Left ventricle myocardium inferior (tissue), 1 donor: ENCODE results near the gene CYS1. TPM values are rescaled to one million over a fixed set of nuclear protein-coding genes. Genes with fewer than 3 reads are reported as not detected.
"Not testable (repeated sequence)": the region's sequence is repeated elsewhere in the genome, so short reads cannot be mapped to it uniquely, and the experiment has no call there.

Experiments
- DNase-seq: peaks from one replicate; pipeline ENCODE4 v3.0.0-alpha.2; 2020
- H3K27ac ChIP-seq: fragments of 200-600 bp; replicated peaks from 2 replicates; pipeline ENCODE4 v1.8.0; 2021
- H3K27me3 ChIP-seq: fragments of 200-600 bp; 2 replicates; pipeline ENCODE4 v1.8.0; 2021; ENCODE audit warnings: low read depth
- H3K36me3 ChIP-seq: fragments of 200-600 bp; 2 replicates; pipeline ENCODE4 v1.8.0; 2021
- H3K4me1 ChIP-seq: fragments of 200-600 bp; 2 replicates; pipeline ENCODE4 v1.8.0; 2021
- H3K4me3 ChIP-seq: fragments of 200-600 bp; 2 replicates; pipeline ENCODE4 v1.8.0; 2021; ENCODE audit warnings: mild to moderate bottlenecking, moderate library complexity
- H3K9me3 ChIP-seq: fragments of 200-600 bp; replicated peaks from 2 replicates; pipeline ENCODE4 v1.8.0; 2021
- intact Hi-C: fragments of 100-400 bp; cut with micrococcal nuclease; formaldehyde crosslinking; loops from one replicate; pipeline ENCODE4 v1.11.0; 2022
- total RNA-seq: library from RNA; stranded (reverse); fragmentation: NEBNext Ultra II Directional; extraction: Animal tissue kit (Norgen Biotek cat#: 25700); gene quantifications from one replicate; pipeline ENCODE4 v1.2.1, GENCODE V29; 2021
- TF ChIP-seq, protein P1 (sequence below): fragments of 200-600 bp; IDR thresholded peaks from 2 replicates; pipeline ENCODE4 v1.8.0; 2021; ENCODE audit warnings: antibody characterized with exemption, mild to moderate bottlenecking, borderline replicate concordance
- donor health status: DM: no; HTN: yes; CAD: no; lungs with severe emphysema.

The CYS1 gene
- total RNA-seq, 1 donor from 2014 or later, result 3.3 TPM

DNA sequence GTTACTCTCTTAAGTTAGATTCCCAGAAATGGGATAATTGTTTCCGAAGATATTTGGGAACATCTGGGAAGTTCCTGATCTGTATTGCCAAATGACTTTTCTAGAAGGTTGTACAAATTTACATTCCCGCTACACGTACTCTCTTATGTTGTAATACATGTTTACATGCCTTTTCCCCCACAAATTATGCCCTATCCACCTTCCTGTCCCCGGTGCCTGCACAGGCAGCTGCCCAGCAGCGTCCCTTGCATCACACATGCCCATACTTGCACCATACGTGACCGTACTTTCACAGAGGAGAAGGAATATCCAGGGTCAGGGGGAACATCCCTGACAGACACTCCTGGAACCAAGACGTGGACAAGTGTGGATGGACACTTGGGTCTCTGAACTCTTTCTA is 61.0 kb downstream of the CYS1 start:
- TF ChIP-seq, protein P1, sequence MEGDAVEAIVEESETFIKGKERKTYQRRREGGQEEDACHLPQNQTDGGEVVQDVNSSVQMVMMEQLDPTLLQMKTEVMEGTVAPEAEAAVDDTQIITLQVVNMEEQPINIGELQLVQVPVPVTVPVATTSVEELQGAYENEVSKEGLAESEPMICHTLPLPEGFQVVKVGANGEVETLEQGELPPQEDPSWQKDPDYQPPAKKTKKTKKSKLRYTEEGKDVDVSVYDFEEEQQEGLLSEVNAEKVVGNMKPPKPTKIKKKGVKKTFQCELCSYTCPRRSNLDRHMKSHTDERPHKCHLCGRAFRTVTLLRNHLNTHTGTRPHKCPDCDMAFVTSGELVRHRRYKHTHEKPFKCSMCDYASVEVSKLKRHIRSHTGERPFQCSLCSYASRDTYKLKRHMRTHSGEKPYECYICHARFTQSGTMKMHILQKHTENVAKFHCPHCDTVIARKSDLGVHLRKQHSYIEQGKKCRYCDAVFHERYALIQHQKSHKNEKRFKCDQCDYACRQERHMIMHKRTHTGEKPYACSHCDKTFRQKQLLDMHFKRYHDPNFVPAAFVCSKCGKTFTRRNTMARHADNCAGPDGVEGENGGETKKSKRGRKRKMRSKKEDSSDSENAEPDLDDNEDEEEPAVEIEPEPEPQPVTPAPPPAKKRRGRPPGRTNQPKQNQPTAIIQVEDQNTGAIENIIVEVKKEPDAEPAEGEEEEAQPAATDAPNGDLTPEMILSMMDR, result no peak
- Histone ChIP-seq H3K36me3 (no peaks in the 10 kb centered on the region), H3K9me3 (peaks cover 15% of the 10 kb centered on the region), H3K27ac (no peak overlapping the region), H3K4me1 (no peaks in the 10 kb centered on the region), H3K27me3 (no peaks in the 10 kb centered on the region), H3K4me3 (no peak overlapping the region)
- intact Hi-C loops, result no loop called here
- no peak for DNase-seq

DNA sequence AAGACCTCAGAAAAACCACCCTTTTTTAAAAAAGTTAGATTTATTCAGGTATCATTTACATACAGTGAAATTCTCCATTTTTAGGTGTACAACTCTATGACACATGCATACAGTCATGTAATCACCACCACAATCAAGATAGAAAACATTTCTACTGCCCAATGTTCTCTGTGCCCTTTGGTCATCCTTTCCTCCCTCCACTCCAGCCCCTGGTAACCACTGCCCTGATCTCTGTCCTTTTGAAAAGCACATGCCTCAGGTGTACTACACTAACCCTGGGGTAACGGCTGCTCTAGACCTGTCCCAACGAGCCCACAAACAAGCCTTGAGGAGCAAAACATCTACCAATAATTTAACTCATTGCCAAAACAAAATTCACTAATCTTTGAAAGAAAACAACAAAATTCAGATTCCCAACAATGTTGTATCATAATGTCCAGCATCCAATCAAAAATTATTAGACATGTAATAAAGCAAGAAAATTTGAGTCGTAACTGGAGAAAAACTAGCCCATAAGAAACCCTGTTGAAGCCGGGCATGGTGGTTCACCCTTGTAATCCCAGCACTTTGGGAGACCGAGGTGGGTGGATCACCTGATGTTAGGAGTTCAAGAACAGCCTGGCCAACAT is 62.8 kb downstream of the CYS1 start:
- Histone ChIP-seq H3K9me3 (peaks cover 15% of the 10 kb centered on the region), H3K4me1 (no peaks in the 10 kb centered on the region), H3K27me3 (no peaks in the 10 kb centered on the region), H3K4me3 (no peak overlapping the region), H3K27ac (no peak overlapping the region), H3K36me3 (no peaks in the 10 kb centered on the region)
- intact Hi-C loops, result no loop called here
- DNase-seq, result no peak
- TF ChIP-seq, protein P1, result no peak

DNA sequence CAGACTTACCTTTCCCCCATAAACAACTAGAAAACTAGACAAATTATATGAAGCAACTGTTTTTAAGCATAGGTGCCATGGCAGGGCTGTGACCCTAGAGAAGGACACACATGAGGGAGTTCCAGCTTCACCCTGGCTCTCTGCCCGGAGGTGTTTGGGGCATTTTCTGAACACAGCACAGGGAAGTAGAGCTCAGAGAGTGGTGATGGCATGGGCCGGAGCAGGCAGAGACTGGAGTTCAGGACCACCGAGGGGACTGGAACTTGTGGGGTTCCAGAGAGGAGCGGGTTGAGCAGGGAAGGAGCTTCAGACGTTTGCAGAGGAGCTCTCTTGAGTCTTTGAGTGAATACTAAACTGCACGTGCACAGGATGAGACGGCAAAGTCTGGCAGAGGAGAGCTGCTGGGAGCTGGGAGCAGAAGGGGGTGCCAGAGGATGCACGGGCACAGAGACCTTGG is 63.4 kb downstream of the CYS1 start:
- no peak for DNase-seq
- Histone ChIP-seq H3K36me3 (no peaks in the 10 kb centered on the region), H3K27me3 (no peaks in the 10 kb centered on the region), H3K4me3 (no peak overlapping the region), H3K4me1 (no peaks in the 10 kb centered on the region), H3K9me3 (peaks cover 15% of the 10 kb centered on the region), H3K27ac (no peak overlapping the region)
- TF ChIP-seq, protein P1, result no peak
- intact Hi-C loops, result no loop called here

DNA sequence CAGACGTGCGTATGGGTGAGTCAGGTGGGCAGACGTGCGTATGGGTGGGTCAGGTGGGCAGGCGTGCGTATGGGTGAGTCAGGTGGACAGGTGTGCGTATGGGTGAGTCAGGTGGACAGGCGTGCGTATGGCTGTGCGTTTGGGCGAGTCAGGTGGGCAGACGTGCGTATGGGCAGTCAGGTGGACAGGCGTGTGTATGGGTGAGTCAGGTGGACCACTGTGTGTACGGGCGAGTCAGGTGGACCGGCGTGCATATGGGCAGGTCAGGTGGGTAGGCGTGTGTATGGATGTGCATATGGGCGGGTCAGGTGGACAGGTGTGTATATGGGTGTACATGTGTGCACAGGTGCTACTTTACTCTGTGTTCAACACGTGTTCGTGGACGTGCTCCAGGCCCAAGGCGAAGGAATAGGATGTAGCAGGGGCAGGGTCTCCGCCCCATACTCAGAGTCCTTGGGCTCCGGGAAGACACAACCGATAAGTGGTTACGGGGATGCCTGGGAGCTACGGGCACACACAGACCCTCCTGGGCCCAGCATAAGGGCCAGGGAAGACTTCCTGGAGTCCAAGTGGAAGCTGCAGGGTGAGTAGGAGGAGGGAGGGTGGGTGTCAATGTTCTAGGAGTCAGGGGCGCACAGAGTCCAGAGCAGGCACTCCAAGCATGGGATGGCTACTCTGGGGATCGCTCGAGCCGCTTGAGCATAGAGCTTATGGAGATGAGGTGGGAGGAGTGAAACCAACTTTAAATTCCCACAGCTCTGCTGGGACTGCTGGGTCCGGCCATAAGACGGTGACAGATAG is 64.0 kb downstream of the CYS1 start:
- Histone ChIP-seq H3K9me3 (peaks cover 15% of the 10 kb centered on the region), H3K27ac (no peak overlapping the region), H3K4me1 (no peaks in the 10 kb centered on the region), H3K36me3 (no peaks in the 10 kb centered on the region), H3K27me3 (no peaks in the 10 kb centered on the region), H3K4me3 (no peak overlapping the region)
- DNase-seq, result no peak
- intact Hi-C loops, result no loop called here
- TF ChIP-seq, protein P1, result no peak

DNA sequence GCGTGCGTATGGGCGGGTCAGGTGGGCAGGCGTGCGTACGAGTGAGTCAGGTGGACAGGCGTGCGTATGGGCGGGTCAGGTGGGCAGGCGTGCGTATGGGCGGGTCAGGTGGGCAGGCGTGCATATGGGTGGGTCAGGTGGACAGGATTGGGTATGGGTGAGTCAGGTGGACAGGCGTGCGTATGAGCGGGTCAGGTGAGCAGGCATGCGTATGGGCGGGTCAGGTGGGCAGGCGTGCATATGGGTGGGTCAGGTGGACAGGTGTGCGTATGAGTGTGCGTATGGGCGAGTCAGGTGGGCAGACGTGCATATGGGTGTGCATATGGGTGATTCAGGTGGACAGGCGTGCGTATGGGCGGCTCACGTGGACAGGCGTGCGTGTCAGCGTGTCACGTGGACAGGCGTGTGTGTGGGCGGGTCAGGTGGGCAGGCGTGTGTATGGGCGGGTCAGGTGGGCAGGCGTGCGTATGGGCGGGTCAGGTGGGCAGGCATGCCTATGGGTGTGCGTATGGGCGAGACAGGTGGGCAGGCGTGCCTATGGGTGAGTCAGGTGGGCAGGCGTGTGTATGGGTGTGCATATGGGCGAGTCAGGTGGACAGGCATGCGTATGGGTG is 64.7 kb downstream of the CYS1 start:
- intact Hi-C loops, H3K4me1 ChIP-seq, H3K27me3 ChIP-seq, H3K27ac ChIP-seq, DNase-seq, H3K4me3 ChIP-seq, H3K36me3 ChIP-seq: not testable (repeated sequence)
- peaks cover 15% of the 10 kb centered on the region for H3K9me3 ChIP-seq
